GM04503 (cell line): ENCODE results near the gene GTF3C4.

Experiments
- DNase-seq: peaks from one replicate; pipeline ENCODE4 v3.0.0-alpha.2; 2012; ENCODE audit warnings: low read depth

Gene GTF3C4

DNA sequence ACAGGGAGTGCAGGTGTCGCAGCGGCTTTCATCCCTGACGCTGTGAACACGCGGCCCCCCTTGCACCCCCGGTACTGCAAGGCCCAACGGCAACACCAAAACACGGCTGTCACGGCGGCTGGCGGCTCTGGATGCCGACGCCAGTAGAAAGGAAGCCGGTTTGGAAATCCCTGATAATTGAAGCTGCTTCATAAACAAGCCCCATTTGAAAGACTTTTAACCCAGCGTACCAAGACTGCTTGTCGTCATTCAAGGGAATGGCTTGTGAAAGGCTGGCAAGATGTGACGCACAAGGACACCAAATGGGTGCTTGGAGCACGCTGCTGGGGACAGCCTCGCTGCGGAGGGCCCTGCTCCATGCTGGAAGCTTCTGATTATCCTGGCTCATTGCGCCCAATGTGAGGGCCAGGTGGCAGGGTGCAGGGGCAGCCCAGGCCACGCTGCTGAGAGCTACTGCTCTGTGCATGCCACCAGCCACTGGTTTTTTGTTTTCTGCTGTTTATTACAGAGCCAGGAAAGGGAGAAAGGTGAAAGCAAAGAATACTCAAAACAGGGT is 63.1 kb downstream of the GTF3C4 start:
- no peak for DNase-seq

DNA sequence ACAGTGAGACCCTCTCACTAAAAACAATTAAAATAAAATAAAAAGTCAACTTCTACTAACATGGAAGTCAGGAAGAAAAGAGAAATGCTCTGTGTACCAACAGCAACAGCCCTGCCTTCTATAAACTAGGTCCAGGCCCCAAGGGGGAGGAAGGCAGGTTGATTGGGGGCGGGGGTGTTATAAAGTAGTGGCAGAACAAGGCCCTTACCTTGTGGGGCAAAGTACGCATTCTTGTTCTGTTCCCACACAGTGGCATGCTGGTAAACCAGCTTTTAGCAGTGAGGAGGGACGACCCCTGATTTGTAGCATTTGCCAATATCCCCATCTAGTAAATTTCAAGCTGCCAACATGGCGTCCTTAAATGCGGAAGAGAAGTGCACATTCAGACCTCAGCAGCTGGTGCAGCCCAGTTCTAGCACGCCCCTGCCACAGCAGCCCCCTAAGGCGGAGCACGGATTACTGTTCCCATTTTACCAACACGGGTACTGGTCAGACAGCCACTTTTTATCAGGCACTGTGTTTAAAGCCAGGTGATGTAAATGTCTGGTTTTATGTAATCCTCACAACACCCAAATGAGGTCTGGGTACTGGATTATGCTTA is 69.5 kb downstream of the GTF3C4 start:
- no peak for DNase-seq

- DNase-seq, result no peak
These were observed 70.5 kb downstream of the GTF3C4 start for GRCh38 chr9:132740526-132741309.

DNA sequence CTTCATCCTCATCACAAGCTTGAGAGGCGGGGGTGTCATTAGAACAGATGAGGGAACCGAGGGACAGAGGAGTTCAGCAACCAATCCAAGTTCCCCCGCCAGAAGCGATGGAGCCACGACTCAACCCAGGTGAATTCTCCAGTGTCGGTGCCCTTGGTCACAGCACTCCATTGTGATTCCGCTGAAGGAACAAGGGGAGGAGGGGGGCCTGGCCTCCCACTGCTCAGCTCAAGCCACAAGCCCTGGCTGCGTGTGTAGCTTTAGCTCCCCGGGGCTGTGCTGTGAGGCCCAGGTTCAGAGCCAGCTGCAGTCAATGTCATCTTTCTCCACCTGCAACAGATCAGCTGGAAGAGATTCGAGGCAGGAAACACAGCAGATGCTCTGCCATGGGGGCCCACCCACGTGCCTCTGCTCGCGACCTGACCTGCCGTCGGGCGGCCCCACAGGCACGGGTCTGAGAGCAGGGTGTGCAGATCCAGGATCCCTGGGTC is 72.6 kb downstream of the GTF3C4 start:
- DNase-seq, result no peak

DNA sequence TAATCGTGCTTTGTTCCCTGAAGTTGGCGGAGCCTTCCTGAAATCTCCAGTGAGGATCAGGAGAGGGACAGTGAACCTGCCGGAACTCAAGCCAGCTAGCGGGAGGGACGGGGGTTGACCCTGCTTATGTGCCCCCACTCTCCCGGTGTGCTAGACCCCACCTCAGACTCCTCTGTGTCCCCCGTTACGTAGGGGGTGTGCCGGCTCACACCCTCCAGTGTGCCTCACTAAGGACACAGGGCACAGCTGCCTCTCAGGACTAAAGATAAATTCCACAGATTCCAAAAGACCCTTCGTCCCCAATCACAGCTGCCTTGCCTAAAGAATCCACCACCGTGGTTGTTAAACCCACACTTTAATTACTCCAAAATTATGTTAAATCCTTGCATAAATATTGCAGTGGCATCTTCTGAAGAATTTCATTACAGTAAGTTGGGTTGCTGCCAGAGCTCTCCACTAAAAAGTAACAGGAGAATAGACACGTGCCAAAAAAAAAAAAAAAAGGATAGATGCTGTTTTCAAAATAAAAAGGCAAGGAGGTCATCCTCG is 73.7 kb downstream of the GTF3C4 start:
- no peak for DNase-seq
